GM18858 (cell line): Measurements from ENCODE around the gene ZNF571.

Experiments
- ATAC-seq: cut with Tn5 transposase; IDR thresholded peaks from one replicate; pipeline ENCODE4 v1.9.1; 2021; ENCODE audit not compliant: unreplicated experiment

Gene ZNF571

DNA sequence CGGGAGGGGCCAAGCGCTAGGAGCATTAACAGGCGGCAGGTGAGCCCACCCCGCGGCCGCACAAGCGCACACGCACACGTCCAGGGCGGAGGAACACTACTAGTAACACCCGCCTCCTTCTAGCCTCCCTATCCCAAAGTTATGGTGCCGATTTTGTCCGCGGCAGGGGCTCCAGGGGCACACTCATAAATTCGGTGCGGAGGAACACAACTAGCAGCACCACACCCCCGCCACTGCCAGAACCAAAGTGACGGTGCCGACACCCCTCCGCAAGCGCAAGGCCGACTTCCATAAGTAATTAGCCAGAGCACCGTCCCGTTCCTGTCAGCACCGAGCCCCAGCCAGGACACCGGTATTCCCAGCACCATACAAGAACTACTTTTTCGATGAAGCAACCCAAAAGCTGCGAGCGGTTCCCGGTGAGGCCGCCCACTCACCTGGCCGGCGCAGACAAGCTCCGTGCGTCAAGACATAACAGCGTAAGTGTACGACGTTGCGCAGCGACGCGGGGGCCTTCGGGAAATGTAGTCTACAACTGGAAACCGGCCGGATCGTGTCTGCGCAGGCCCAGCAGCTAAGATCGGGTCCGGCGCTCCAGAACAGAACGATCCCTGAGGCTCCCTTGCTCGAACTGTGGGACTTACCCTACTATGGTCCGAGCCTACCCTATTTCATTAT lies at the start of gene ZNF571, which contains the start of gene ZNF540:
TSS of gene ZNF571 (minus strand) at position 489 of the 678 bp plus-strand sequence. CDS start 8,116 bp downstream, outside the sequence.
TSS of gene ZNF540 (plus strand) at position 573 of the 678 bp plus-strand sequence. CDS start 3,572 bp downstream, outside the sequence.
- peak; percentile 89 for ATAC-seq

DNA sequence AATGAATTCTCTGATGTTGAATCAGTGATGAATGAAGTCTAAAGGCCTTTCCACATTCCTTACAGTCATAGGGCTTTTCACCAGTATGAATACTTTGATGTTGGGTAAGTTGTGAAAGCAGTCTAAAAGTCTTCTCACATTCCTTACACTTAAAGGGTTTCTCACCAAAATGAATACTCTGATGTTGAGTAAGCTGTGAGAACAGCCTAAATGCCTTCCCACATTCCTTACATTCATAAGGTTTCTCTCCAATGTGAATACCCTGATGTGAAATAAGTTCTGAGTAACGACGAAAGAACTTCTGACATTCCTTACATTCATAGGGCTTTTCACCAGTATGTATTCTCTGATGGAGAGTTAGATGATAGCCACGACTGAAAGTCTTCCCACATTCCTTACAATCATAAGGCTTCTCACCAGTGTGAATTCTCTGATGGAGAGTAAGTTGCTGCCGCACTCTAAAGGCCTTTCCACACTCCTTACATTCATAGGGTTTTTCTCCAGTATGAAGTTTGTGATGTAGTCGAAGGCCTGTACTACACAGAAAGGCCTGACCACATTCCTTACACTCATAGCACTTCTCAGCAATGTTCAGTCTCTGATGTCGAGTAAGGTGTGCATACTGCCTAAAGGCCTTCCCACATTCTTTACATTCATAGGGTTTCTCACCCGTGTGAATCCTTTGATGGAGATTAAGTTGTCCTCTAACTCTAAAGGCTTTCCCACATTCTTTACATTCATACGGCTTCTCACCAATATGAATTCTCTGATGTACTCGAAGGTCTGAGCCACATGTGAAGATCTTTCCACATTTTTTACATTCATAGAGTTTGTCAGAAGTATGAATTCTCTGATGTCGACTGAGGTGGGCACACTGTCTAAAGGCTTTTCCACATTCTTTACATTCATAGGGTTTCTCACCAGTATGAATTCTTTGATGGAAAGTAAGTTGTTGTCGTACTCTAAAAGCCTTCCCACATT lies 40.8 kb upstream of the ZNF571 start:
- no peak for ATAC-seq

DNA sequence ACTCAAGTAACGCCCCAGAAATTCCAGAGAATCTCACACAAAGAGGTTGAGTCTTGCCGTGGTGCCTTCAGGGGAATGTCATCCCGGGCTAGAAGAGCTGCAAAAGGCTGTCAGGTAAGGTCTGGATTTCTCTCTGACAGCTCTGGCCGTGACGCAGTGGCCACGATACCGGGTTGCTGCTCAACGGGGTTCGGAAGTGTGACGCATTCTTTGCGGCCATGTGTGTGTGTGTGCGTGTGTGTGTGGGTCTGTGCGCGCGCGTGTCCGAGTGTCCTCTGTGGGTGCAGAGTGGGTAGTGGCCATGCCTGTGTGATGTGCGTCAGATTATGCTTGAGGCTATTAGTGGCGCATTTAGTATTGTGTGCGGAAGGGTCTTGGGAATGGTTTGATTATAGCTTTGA lies 390 bp upstream of the ZNF571 start:
- peak; percentile 18 for ATAC-seq

DNA sequence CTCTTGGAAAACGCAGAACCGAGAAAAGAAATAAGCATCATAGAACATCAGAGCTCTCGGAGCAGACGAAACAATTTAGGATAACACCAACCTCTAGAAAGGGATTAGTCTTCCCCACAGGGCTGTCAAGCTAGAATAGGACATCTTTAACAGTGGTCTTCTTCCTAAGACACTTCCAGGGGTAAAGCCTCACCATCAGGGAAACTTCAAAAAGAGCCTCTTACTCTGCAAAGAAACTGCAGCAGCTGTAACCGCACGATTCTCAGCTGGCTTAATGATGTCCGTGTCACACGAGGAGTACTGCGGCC lies 642 bp downstream of the ZNF571 start:
- no peak for ATAC-seq

DNA sequence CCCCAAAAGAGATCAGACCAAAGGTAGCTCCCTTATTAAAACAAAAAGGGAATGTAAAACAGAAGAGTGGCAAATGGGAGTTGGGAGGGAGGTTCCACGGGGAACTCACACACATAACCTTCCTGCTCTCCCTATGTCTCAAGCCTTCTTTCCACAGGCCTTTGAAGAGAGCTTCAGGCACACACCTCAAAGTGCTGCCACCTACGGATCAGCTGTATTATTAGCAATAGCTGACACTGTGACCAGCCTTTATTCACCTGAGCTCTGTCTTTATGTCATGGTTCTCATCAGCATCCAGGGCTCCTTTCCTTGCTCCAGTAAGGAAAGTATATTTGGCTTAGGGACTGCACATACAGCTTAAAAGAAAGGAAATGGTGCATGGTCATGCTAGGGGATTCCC lies 11.3 kb downstream of the ZNF571 start:
- ATAC-seq, result no peak

DNA sequence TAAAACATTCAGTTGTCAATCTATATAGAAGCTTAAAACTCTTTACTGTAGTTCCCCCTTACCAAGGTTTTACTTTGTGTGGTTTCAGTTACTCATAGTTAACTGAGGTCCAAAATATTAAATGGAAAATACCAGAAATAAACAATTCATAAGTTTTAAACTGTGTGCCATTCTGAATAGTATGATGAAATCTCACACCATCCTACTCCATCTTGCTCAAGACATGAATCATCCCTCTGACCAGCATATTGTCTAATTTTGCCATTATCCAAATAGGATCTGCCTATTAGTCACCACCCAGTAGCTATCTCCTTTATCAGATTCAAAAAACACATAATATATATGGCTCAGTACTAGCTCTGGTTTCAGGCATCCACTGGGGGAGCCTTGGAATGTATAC lies 22.4 kb downstream of the ZNF571 start:
- no peak for ATAC-seq

DNA sequence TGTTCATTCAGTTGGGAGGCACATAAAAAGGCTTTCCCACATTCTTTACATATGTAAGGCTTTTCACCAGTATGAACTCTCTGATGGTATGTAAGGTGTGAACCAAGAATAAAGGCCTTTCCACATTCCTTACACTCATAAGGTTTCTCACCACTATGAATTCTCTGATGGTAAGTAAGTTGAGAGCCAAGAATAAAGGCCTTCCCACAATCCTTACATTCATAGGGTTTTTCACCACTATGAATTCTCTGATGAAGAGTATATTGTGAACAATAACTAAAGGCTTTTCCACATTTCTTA lies 29.3 kb downstream of the ZNF571 start:
- no peak for ATAC-seq

DNA sequence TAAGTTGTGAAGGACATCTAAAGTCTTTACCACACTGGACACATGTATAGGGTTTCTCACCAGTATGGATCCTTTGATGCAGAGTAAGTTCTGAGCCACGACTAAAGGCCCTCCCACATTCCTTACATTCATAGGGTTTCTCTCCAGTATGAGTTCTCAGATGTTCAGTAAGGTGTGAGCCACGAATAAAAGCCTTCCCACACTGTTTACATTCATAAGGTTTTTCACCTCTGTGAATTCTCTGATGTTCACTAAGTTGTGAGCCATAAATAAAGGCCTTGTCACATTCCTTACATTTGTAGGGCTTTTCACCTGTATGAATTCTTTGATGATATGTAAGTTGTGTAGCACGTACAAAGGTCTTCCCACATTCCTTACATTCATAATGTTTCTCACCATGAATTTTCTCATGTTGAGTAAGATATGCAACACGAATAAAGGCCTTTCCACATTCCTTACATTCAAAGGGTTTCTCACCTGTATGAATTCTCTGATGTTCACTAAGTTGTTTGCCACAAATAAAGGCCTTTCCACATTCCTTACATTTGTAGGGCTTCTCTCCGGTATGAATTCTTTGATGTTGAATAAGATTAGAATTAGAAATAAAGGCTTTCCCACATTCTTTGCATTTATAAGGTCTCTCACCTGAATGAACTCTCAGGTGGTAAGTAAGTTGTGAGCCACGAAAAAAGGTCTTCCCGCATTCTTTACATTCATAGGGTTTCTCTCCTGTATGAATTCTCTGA lies 29.8 kb downstream of the ZNF571 start:
- no peak for ATAC-seq

DNA sequence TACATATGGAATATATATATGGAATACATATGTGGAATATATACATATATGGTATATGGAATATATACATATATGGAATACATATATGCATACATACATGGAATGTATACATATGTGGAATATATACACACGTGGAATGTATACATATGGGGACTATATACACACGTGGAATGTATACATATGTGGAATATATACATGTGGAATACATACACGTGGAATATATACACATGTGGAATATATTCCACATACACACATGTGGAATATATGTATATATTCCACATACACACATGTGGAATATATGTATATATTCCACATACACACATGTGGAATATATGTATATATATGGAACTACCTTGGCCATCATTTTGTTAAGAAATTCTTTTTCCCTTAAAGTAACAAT lies 31.1 kb downstream of the ZNF571 start:
- ATAC-seq, result no peak

DNA sequence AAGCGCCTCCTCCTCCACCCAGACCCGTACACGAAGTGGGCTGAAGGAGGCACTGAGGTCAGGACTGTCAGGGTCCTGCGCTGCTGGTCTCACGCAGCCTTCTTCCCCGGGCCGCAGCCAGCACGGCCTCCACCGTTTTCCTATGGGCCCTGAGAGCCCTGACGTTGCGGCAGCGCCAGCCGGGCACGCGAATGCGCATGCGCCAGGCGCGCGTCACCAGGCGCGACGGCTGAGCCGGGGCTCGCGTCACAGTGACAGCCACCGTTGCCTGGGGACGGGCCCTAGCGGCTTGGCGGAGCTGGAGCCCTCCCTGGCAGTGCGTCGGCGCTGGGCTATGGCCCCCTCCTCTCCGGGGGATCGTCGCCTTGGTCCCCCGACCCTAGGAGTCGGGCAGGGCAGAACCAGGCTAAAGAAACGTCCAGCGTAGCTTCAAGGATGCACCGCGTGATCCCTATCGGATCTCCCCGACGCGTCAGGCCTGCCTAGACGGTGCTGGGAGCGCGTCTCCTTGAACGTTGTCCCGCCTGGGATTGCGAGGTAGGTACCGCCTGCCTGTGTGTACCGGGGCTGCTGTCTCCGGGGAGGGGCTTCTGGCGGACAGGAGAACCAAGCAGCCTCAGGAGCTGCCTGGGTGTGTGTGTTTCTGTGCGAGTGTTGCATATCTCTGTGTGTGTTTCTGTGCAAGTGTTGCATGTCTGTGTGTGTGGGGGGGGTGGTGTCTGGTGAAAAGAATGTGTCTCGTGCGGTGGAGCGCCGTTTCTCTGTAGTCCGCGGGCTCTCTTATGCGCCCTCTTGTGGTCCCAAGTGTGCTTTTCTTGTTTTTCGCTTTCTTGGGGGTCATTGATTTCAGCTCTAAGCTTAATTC lies 43.2 kb downstream of the ZNF571 start:
- no peak for ATAC-seq

DNA sequence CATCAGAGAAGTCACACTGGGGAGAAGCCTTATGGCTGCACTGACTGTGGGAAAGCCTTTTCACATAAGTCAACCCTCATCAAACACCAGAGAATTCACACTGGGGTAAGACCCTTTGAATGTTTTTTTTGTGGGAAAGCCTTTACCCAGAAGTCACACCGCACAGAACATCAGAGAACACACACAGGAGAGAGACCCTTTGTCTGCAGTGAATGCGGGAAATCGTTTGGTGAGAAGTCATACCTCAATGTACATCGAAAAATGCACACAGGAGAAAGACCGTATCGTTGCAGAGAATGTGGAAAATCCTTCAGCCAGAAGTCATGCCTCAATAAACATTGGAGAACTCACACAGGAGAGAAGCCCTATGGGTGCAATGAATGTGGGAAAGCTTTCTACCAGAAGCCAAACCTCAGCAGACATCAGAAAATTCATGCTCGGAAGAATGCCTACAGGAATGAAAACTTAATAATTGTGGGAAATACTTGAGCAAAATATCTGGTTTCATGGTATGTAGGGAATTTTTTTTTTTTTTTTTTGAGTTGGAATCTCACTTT lies 57.1 kb downstream of the ZNF571 start:
- ATAC-seq, result no peak

DNA sequence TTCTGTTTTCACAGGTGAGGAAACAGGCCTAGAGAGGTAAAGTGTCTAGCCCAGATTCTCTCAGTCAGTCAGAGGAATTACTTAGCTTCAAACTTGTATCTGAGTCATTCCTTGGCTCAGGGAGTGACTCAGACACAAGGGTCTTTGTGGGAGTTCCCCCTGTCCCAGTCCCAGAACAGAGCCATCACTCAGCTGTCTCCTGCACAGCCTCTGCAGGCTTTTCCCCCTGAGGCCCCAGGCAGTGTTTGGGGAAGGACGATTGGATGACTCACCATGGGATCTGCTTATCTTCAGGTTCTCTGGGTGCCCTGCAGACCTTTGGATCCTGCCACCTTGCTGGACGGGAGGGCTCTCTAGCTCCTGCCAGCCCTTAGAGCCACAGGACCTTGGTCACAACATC lies 74.7 kb downstream of the ZNF571 start:
- ATAC-seq, result no peak
